ENCODE results near the gene FIGLA.

DNA sequence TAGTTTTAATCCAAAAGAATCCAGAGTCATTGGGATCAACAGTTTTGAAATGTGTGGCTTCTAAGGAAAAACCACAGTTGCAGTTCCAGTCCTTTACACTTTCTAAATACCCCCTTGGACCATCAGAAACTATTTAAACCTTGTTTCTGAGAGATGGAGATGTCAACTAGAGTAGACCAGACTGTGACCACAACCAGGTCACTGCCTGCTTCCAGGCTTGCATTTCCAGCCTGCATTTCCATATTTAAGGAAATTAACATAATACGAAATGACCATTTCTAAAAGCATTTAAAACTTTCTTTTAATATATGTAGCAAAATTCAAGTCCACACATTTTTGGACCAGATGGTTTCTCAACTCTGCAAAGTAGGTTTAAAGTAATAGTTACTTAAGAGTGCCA lies 60.8 kb downstream of the FIGLA start:
- TF ChIP-seq, protein P1, sequence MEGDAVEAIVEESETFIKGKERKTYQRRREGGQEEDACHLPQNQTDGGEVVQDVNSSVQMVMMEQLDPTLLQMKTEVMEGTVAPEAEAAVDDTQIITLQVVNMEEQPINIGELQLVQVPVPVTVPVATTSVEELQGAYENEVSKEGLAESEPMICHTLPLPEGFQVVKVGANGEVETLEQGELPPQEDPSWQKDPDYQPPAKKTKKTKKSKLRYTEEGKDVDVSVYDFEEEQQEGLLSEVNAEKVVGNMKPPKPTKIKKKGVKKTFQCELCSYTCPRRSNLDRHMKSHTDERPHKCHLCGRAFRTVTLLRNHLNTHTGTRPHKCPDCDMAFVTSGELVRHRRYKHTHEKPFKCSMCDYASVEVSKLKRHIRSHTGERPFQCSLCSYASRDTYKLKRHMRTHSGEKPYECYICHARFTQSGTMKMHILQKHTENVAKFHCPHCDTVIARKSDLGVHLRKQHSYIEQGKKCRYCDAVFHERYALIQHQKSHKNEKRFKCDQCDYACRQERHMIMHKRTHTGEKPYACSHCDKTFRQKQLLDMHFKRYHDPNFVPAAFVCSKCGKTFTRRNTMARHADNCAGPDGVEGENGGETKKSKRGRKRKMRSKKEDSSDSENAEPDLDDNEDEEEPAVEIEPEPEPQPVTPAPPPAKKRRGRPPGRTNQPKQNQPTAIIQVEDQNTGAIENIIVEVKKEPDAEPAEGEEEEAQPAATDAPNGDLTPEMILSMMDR (conservative IDR thresholded peaks at IDR 0.05 in 1 of 2, IDR thresholded peaks at IDR 0.05 in 1 of 2; ENCODE audit: extremely low read depth in 1 of 2, insufficient read depth in 1 of 2, low read depth in 1 of 2, low read length in 2 of 2), result no peak
- no peak for TF ChIP-seq EZH2 (IDR thresholded peaks at IDR 0.05; ENCODE audit: borderline replicate concordance, low read length)

All from mammary epithelial cell (primary cell).